HG02884 (cell line): Measurements from ENCODE around the gene TMEM108.

Experiments
- ATAC-seq: cut with Tn5 transposase; IDR thresholded peaks from one replicate; pipeline ENCODE4 v1.9.1; 2021; ENCODE audit warnings: mild to moderate bottlenecking, moderate library complexity; ENCODE audit not compliant: unreplicated experiment

Gene TMEM108

GRCh38 chr3:133209871-133210550 is 171.8 kb downstream of the TMEM108 start:
- ATAC-seq, result peak; percentile 39

GRCh38 chr3:133210656-133211055 is 172.5 kb downstream of the TMEM108 start:
- ATAC-seq, result no peak

GRCh38 chr3:133211449-133211848 is 173.3 kb downstream of the TMEM108 start:
- ATAC-seq, result peak; percentile 94

GRCh38 chr3:133211856-133212255 is 173.7 kb downstream of the TMEM108 start:
- ATAC-seq, result no peak

- no peak for ATAC-seq
These were observed 175.7 kb downstream of the TMEM108 start for GRCh38 chr3:133213937-133214336.

- ATAC-seq, result no peak
These were observed 189.6 kb downstream of the TMEM108 start for GRCh38 chr3:133227813-133228212.

GRCh38 chr3:133230195-133230594 is 192.0 kb downstream of the TMEM108 start:
- no peak for ATAC-seq

- ATAC-seq, result no peak
These were observed 198.7 kb downstream of the TMEM108 start for GRCh38 chr3:133236901-133237300.

- ATAC-seq, result no peak
These were observed 199.2 kb downstream of the TMEM108 start for GRCh38 chr3:133237380-133237779.

- no peak for ATAC-seq
These were observed 199.8 kb downstream of the TMEM108 start for GRCh38 chr3:133238015-133238414.

GRCh38 chr3:133246119-133246518 is 207.9 kb downstream of the TMEM108 start:
- no peak for ATAC-seq

- ATAC-seq, result no peak
These were observed 208.6 kb downstream of the TMEM108 start for GRCh38 chr3:133246773-133247172.

- no peak for ATAC-seq
These were observed 210.2 kb downstream of the TMEM108 start for GRCh38 chr3:133248389-133248788.

GRCh38 chr3:133249490-133249889 is 211.3 kb downstream of the TMEM108 start:
- ATAC-seq, result no peak

GRCh38 chr3:133254151-133254550 is 216.0 kb downstream of the TMEM108 start:
- no peak for ATAC-seq

GRCh38 chr3:133254716-133255115 is 216.5 kb downstream of the TMEM108 start:
- no peak for ATAC-seq

- peak; percentile 84 for ATAC-seq
These were observed 218.7 kb downstream of the TMEM108 start for GRCh38 chr3:133256787-133257483.

- no peak for ATAC-seq
These were observed 220.2 kb downstream of the TMEM108 start for GRCh38 chr3:133258358-133258757.

- ATAC-seq, result no peak
These were observed 221.6 kb downstream of the TMEM108 start for GRCh38 chr3:133259767-133260166.

GRCh38 chr3:133262333-133262732 is 224.1 kb downstream of the TMEM108 start:
- no peak for ATAC-seq

GRCh38 chr3:133264920-133265319 is 226.7 kb downstream of the TMEM108 start:
- ATAC-seq, result no peak

- no peak for ATAC-seq
These were observed 230.5 kb downstream of the TMEM108 start for GRCh38 chr3:133268726-133269134.
